GM18868 (cell line): ENCODE measurements around the gene RPS14.
A peak's percentile ranks its signal among the peaks of the same experiment; 100 is the strongest.

Experiments used
- ATAC-seq: cut with Tn5 transposase; IDR thresholded peaks from one replicate; pipeline ENCODE4 v1.9.1; 2021; ENCODE audit warnings: mild to moderate bottlenecking, moderate library complexity; ENCODE audit not compliant: unreplicated experiment

The RPS14 gene

DNA sequence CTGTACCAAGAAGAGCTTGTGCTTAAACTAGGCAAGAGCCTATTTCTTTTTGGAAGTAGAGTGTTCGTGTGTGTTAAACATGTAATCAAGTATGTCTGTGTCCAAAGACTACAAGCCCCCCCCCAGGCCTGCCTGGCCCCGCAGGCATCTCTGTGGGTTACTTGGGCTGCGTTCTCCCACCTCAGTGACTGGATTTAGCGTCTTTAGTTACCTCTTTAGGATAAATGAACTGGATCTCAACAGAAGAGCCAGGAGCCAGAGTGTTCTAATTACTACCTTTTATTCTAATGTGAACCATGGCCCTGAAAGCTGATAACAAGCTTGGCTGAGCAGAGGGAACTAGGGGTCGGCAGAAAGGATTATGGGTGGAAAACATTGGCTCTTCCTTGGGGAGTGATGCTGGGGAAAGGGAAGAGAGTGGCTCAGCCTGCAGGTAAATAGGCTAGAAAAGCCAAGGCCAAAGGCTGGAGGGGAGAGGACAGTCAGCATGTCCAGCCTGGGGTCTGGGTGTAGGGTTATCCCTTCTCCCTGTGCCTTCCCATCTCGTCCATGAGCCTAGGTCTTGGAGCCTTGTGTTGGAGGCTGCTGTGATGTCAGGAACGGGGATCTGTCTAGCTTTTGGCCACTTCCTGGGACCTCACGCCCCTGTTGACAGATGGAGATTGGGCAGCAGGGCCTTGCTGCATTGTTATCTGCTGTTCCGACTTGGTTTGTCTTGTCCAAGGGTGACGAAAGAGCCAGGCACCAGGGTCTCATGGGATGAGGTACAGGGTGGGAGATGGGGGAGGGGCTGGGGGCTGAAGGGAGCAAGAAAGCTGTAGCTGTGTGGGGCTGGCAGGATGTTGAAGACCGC, 47.9 kb downstream of the RPS14 start:
- ATAC-seq = no peak

DNA sequence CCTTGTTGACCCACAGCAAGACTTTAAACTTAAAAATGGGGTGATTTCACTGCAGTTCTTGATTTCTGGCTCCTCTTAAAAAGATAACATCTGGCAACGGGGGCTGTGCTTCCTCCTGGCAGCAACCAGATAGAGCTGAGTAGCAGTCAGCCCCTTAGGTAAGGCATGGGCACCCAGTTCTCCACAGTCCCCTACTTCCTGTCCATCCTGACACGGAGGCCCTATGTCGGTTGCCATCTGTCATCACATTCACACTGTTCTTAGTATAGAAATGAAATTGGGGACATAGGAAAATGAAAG, 48.5 kb downstream of the RPS14 start:
- no peak for ATAC-seq

- no peak for ATAC-seq
Measured at GRCh38 chr5:150400316-150401075, 49.0 kb downstream of the RPS14 start.

DNA sequence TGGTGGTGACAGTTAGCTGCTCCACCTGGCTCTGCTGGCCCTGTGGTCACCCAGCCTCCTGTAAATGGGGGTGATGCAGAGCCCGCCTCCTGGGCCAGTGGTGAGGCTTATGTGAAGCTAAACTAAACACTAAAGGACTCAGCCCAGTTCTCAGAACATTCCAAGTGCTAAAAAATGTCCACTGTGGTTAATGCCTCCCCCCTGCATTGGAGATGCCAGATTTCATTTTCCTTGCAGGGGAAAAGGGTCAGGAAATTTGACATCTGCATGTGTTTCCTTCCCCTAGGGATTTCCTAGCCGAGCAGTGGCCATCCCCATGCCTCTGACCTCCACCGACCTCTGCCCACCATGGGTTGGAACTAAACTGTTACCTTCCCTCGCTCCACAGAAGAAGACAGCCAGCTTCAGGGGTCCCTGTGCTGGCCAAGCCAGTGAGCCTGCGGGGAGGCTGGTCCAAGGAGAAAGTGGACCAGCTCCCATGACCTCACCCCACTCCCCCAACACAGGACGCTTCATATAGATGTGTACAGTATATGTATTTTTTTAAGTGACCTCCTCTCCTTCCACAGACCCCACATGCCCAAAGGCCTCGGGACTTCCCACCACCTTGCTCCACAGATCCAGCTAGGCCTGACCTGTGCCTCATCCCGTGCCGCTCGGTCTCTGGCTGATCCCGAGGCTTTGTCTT, 49.9 kb downstream of the RPS14 start:
- ATAC-seq = peak; percentile 14

- peak; percentile 61 for ATAC-seq
Measured at GRCh38 chr5:150398722-150399523, 50.6 kb downstream of the RPS14 start.

- ATAC-seq = no peak
Measured at GRCh38 chr5:150397782-150398721, 51.5 kb downstream of the RPS14 start.

GRCh38 chr5:150397146-150397781, 52.3 kb downstream of the RPS14 start:
- ATAC-seq = no peak

GRCh38 chr5:150396267-150396666, 53.3 kb downstream of the RPS14 start:
- no peak for ATAC-seq

DNA sequence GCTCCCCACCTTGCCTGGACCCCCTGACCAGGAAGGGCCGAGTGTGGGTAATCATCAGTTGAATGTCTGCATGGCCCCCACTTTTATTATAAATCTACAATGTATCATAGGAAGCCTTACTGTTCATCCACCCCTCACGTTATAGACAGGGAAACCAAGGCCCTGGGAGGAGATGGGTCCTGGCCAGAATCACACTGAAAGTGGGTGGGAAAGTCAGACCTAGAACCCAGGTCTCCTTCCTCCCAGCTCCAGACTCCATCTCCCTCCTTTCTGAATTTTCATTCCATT, 53.9 kb downstream of the RPS14 start:
- no peak for ATAC-seq

GRCh38 chr5:150394912-150395687, 54.4 kb downstream of the RPS14 start:
- ATAC-seq = no peak

DNA sequence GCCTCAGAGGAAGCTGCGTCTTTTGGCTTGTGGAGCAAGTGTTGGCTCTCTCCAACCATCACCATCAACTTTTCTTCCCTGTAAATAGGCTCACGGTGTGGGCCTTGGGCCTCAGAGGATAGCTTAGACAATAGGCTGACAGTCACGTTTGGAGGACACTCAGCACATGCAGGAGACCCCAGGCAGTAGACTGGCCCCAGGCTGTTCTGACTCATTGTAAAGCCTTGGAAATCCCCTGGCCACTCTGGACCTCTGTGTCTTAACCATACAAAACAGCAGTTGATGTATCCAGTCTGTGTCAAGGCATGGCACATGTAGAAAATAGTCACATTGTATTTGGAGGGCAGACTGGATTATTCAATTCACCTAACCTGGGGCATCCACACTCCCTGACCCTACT, 55.4 kb downstream of the RPS14 start:
- peak; percentile 63 for ATAC-seq

DNA sequence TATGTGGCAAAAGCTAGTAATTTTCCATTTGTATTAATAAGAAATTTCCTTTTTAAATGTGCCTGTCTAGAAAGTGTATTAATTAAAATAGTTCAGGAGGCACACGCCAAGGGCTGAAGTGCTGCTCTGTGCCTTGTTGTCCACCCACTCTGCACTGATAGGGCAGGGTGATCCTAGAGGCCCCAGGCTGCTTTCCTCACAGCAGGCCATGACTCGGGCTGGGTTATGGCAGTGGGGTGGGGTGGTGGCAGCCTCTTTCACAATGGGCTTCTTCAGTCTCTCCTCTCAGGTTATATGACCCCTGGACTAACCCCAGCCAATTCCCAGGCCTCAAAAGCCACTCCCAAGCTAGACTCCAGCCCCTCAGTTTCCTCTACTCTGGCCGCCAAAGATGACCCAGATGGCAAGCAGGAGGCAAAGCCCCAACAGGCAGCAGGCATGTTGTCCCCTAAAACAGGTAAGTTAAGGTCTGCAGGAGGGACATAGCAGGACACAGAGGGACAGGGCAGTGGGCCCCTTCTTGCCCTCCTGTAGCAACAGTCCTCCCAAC, 56.4 kb downstream of the RPS14 start:
- no peak for ATAC-seq

GRCh38 chr5:150392680-150393079, 56.9 kb downstream of the RPS14 start:
- ATAC-seq = no peak
